Activated T-cell treated with anti-CD3 and anti-CD28 coated beads, Interleukin-2, amount 50 U/mL, for 1 hour (primary cell): Measurements from ENCODE around the gene TMEM171.

Source experiments
- DNase-seq: peaks from one replicate; pipeline ENCODE4 v3.0.0-alpha.2; 2020

TMEM171 gene

DNA sequence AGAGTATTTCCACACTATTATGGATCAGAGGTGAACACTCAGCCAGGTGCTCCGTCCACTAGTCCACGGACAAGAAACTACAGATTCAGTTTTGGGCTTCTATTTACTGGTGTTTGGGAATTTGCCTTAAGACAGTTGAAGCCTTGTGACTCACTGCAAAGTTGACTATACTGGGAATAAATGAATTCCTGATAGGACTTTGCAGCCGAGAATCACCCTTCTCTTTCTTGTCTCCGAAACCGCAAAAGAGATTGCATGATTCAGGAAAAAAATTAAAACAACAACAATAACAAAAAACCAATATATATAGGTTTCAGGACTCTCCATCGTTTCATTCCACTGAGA is 716 bp downstream of the TMEM171 start:
- DNase-seq: no peak

- no peak for DNase-seq
Observed at GRCh38 chr5:73122875-73123810, 2.8 kb downstream of the TMEM171 start.

- no peak for DNase-seq
Observed at GRCh38 chr5:73125289-73125688, 4.9 kb downstream of the TMEM171 start.

GRCh38 chr5:73126381-73126780 is 6.0 kb downstream of the TMEM171 start:
- DNase-seq: no peak

- DNase-seq: no peak
Observed at GRCh38 chr5:73126957-73127356, 6.6 kb downstream of the TMEM171 start.

- no peak for DNase-seq
Observed at GRCh38 chr5:73129143-73129542, 8.8 kb downstream of the TMEM171 start.

DNA sequence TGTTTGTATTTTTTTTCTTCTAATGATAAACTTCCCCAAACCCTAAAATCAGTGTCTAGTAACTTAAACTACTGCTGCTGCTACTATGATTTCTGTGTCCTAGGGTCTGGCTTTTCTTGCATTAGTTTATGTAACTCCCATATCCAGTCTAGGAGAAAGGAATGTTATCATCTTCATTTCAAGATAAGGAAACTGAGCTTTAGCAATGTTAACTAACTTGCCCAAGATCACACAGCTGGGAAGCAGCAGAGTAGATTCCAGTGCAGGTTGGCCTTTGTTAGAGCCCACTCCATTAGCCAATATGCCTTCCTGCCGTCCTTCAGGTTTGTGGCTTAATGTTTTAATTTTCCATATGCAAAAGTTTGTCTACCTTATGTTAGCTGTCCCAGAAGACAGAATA is 10.4 kb downstream of the TMEM171 start:
- DNase-seq: no peak

DNA sequence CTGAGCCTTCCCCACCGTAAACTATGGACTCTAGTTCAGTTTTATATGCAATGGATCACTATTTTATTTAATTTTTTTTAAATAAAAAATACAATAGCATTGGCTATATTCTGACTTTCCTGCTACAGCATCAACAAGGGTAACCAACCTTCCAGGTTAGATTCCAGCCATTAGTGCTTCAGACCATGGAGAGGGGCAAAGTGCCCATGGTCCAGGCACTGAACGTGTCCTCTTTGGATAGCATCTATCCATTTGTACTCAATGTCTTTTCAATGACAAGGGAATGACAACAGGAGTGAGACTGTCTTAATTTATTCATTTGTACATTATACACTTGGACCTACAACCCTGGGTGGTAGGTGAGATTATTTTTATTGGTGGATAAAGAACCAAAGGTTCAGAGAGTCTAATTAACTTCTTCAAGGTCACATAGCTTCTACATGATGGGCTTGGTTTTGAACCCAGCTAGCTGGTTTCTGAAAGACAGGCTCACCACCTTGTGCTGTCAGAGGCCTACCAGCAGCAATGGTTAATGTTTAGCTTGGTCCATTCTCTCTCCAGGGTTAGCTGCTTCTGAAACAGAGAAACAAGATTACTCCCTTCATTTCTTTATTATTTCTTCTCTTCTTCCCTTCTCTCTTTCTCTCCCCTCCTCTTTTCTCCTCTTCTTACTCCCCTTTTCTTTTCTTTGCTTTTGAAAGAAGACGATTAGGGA is 11.5 kb downstream of the TMEM171 start:
- DNase-seq: no peak

GRCh38 chr5:73132759-73133158 is 12.4 kb downstream of the TMEM171 start:
- DNase-seq: no peak

DNA sequence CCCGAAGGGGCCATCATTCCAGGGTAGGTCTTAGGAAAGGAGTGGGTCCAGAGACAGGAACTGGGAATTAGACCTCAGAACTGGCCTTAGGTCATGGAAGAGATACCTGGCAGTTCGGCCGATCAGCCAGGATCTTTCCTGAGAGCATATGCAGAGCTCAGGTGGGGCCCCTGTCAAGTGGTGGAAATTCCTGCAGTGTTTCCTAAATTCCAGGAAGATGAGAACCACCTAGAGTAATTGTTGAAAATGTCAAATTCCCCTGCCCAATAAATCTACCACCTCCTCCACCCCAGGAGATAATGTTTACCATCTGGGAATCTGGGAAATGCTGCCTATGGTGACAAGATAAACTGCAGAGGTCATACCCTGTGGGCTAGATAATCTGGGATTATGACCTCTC is 14.6 kb downstream of the TMEM171 start:
- no peak for DNase-seq

- DNase-seq: no peak
Observed at GRCh38 chr5:73135429-73136054, 15.2 kb downstream of the TMEM171 start.

DNA sequence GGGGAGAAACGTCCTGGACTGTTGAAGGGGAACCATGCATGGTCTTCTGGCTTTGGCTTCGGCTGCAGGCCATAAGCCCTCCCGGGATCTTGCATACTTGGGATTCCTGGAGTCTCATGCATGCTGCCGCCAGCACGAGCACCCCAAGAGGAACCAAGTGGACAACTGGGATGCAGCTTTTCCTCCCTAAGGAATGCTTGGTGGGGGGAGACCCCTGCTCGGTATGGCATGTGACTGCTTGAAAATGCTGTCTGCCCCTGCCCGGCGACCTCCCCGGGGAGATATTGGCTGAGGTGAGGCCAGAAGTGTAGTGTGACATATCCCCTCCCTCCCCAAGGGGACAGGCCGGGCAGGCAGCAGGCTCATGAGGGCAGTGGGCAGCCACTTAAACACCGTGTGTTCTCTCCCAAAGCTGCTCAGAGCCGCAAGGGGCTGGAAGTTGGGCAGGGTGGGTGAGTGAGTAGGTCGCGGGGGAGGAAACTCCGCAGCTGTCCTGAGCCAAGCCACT is 15.7 kb downstream of the TMEM171 start:
- DNase-seq: no peak

GRCh38 chr5:73137563-73138530 is 17.5 kb downstream of the TMEM171 start:
- no peak for DNase-seq

DNA sequence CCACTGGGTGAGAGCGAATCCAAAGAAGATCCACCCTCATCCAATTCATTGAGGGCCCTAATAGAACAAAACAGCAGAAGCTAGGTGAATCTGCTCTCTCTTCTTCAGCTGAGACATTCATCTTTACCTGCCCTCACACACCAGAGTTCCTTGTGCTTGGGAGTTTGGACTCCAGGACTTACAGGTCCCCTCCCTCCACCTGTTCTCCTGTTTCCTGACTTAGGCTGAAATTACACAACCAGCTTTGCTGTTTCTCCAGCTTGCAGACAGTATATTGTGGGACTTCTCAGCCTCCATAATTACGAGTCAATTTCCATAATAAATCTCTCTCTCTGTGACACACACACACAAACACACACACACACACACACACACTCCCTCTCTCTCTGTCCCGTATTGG is 19.1 kb downstream of the TMEM171 start:
- no peak for DNase-seq

GRCh38 chr5:73140801-73141200 is 20.4 kb downstream of the TMEM171 start:
- no peak for DNase-seq

DNA sequence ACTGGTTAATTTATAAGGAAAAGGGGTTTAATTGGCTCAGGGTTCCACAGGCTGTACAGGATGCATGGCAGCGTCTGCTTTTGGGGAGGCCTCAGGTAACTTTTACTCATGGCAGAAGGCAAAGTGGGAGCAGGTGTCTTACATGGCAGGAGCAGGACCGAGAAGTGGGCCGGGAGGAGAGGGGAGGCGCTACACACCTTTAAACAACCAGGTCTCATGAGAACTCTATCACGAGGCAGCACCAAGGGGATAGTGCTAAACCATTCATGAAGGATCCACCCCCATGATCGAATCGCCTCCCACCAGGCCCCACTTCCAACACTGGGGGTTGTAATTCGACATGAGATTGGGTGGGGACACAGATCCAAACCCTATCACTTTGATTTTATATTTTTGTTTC is 21.7 kb downstream of the TMEM171 start:
- no peak for DNase-seq

DNA sequence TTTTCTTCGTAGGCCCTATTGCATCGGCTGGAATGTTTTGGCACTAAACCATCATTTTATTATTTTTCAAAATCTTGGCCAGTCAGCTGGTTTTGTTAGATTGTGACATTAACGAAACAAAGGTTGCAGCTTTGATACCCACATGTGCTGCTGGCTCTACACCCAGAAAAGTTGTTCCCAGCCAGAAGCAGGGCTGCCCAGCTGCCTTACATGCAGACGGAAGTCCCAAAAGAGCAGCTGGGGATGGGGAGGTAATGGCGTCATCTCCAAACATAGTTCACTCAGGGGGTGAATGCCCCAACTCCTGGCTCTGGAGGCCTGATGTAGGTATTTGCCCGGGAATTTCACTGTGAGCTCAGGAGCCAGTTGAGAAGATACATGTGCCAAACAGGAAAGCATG is 23.3 kb downstream of the TMEM171 start:
- no peak for DNase-seq

- no peak for DNase-seq
Observed at GRCh38 chr5:73149540-73149939, 29.2 kb downstream of the TMEM171 start.

- no peak for DNase-seq
Observed at GRCh38 chr5:73150876-73151275, 30.5 kb downstream of the TMEM171 start.

GRCh38 chr5:73151766-73152410 is 31.5 kb downstream of the TMEM171 start:
- no peak for DNase-seq

- DNase-seq: no peak
Observed at GRCh38 chr5:73152411-73153388, 32.3 kb downstream of the TMEM171 start.
